Ovary (tissue), 9 donors: Measurements from ENCODE around the gene ELAPOR1. TPM values are rescaled to one million over a fixed set of nuclear protein-coding genes. Genes with fewer than 3 reads are reported as not detected.

Source experiments
- DNase-seq, 5 donors: peaks; one replicate each; pipeline ENCODE4 v3.0.0-alpha.2; 2019 to 2020
- H3K27ac ChIP-seq, 2 donors: fragments of 200-600 bp; one replicate each; pipeline versions ENCODE4 v1.5.1 to v1.8.0; 2019 to 2022
- H3K27me3 ChIP-seq: fragments of 200-600 bp; one replicate; pipeline ENCODE4 v1.8.0; 2022
- H3K36me3 ChIP-seq: fragments of 200-600 bp; sonication (generic); one replicate; pipeline ENCODE4 v1.5.1; 2019
- H3K4me1 ChIP-seq: one replicate; pipeline ENCODE4 v1.8.1; 2013; ENCODE audit warnings: mild to moderate bottlenecking, moderate library complexity; ENCODE audit not compliant: insufficient read depth
- H3K4me3 ChIP-seq: fragments of 200-600 bp; sonication (generic); one replicate; pipeline ENCODE4 v1.5.1; 2017
- H3K9me3 ChIP-seq, 2 donors: fragments of 200-600 bp in 1 of 2; sonication (generic) in 1 of 2; one replicate each; pipeline versions ENCODE4 v1.5.1 to v1.8.1; 2013 to 2019; ENCODE audit warnings: mild to moderate bottlenecking in 1 of 2, moderate library complexity in 1 of 2
- EP300 ChIP-seq: sonication (generic); formaldehyde crosslinking; IDR thresholded peaks from one replicate; pipeline ENCODE4 v1.6.1; 2017; ENCODE audit warnings: antibody characterized with exemption
- POLR2A ChIP-seq: fragments of 450-650 bp; IDR thresholded peaks from one replicate; pipeline ENCODE4 v1.6.1; 2017; ENCODE audit warnings: antibody characterized with exemption, mild to moderate bottlenecking, moderate library complexity
- WGBS, 3 donors: extraction: QIAGEN DNeasy Blood & Tissue Kit in 1 of 3; methylation state at CpG; one replicate each; pipeline versions ENCODE4 v1.1.5 to v1.1.7; 2013 to 2017; 5-methylcytosine and 5-hydroxymethylcytosine counted together
- intact Hi-C, 4 donors: fragments of 100-400 bp; cut with DNase I; formaldehyde crosslinking; loops; one replicate each; pipeline versions ENCODE4 v1.11.0 to v1.15.1; 2022 to 2023
- polyA plus RNA-seq, 2 donors: library from polyadenylated mRNA; stranded (reverse); fragments of 200-250 nt in 1 of 2; fragments of 350-450 nt in 1 of 2; fragmentation: Illumina TruSeq in 1 of 2; extraction: RNeasy Lipid Tissue Mini Kit (QIAGEN cat#74804) in 1 of 2; gene quantifications; one replicate each; pipeline ENCODE4 v1.2.3, GENCODE V29; 2013 to 2014
- total RNA-seq, 7 donors: library from RNA; depleted of rRNA in 2 of 7; stranded (reverse); fragments of >200 nt in 2 of 7; fragmentation: NEBNext Ultra II Directional in 3 of 7; extraction: Animal tissue kit (Norgen Biotek cat#: 25700) in 3 of 7; gene quantifications; one replicate each; pipeline versions ENCODE4 v1.1.0 to v1.2.4, GENCODE V29; 2016 to 2023
- TF ChIP-seq, protein P1 (sequence below), 3 donors: fragments of 450-650 bp in 2 of 3; fragments of 200-600 bp in 1 of 3; IDR thresholded peaks; one replicate each; pipeline versions ENCODE4 v1.5.1 to v1.8.0; 2016 to 2022; ENCODE audit warnings: antibody characterized with exemption in 3 of 3, mild to moderate bottlenecking in 1 of 3
- donor health status: DM: no; HTN: no; CAD: no; lungs with moderate emphysema.
- donor health status: DM: no; HTN: no; CAD: no.
- donor health status: Bipolar disorder and iron deficiency.
- donor health status: DM: yes; HTN: yes; CAD: no.
- donor health status: DM: no; HTN: no; CAD: no.
- donor health status: DM: yes; HTN: yes; CAD: no.

ELAPOR1 gene
- total and polyA plus RNA-seq, 9 donors = 0.15 to 69.6 (median 1.9) TPM; not detected in 1

DNA sequence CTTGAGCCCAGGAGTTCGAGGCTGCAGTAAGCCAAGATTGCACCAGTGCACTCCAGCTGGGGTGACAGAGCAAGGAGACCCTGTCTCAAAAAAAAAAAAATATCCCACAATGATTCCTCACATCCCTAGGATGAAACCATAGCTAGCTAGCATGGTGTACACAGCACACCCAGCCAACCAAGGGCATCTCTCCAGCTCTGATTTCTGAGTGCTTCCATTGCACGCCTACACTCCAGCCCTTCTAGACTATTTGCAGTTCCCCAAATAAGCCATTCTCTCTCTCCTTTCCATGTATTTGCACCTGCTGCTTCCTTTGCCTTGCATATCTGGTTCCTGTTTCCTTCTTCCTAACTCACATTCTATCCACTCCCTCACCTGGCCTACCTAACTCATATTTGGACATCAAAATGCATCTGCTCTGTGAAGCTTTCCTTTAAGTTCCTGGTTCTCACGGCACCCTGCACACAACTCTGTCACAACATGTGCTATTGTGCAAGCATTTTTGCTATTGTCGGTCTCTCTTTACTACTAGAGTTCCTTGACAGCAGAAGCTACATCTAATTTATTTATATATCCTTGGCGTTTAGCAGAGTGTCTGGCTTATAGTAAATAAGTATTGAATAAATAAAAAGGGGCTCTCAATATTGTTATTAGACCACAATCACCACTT is 2.4 kb upstream of the ELAPOR1 start:
- Histone ChIP-seq H3K27ac (no peak overlapping the region), H3K9me3 (no peaks in the 10 kb centered on the region), H3K27me3 (no peaks in the 10 kb centered on the region), H3K4me1 (peaks cover 5% of the 10 kb centered on the region), H3K4me3 (no peak overlapping the region), H3K36me3 (no peaks in the 10 kb centered on the region)
- DNase-seq = no peak
- intact Hi-C loops = loop anchor here in 2 of 4 donors (10.0 kb wide), 3 partner anchors 87 to 153 kb away; partner anchors contain the start of gene CLCC1 (in 1 of the 2)
- TF ChIP-seq POLR2A = no peak
- TF ChIP-seq EP300 = no peak
- TF ChIP-seq, protein P1, sequence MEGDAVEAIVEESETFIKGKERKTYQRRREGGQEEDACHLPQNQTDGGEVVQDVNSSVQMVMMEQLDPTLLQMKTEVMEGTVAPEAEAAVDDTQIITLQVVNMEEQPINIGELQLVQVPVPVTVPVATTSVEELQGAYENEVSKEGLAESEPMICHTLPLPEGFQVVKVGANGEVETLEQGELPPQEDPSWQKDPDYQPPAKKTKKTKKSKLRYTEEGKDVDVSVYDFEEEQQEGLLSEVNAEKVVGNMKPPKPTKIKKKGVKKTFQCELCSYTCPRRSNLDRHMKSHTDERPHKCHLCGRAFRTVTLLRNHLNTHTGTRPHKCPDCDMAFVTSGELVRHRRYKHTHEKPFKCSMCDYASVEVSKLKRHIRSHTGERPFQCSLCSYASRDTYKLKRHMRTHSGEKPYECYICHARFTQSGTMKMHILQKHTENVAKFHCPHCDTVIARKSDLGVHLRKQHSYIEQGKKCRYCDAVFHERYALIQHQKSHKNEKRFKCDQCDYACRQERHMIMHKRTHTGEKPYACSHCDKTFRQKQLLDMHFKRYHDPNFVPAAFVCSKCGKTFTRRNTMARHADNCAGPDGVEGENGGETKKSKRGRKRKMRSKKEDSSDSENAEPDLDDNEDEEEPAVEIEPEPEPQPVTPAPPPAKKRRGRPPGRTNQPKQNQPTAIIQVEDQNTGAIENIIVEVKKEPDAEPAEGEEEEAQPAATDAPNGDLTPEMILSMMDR (IDR thresholded peaks at IDR 0.05) = no peak
- WGBS, 3 donors = 59 to 69% (median 61%) methylated on average over 5 of the region's 5 CpGs

DNA sequence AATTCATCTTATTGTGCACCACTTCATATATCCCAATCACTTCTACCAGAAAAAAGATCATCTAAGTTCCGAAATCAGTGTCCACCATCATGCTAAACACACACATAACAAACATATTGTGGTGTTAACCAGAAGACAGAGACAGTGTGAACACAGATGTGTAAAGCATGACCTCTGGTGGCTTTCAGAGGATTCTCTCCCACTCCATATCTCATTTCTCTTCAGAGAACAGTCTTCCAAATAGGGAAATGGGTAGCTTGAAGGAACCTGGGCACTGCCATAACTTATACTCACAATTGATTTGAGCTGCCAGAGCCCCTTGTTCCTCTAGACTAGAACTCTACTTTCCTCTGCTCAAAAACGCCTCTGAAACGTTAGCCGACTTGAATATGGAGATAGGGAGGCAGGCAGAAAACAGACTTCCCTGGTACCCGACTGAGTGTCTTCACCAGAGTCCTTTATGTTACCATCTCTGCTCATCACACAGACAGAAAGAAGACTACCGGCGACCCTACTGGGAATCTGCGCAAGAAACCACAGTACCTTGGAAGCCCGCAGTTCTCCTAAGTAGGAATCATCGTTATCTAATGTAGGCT is 1.8 kb upstream of the ELAPOR1 start:
- Histone ChIP-seq H3K9me3 (no peaks in the 10 kb centered on the region), H3K36me3 (no peaks in the 10 kb centered on the region), H3K27ac (no peak overlapping the region), H3K27me3 (no peaks in the 10 kb centered on the region), H3K4me1 (peaks cover 5% of the 10 kb centered on the region), H3K4me3 (no peak overlapping the region)
- WGBS, 3 donors = 17 to 20% (median 20%) methylated on average over 10 of the region's 10 CpGs
- intact Hi-C loops = loop anchor here in 2 of 4 donors (10.0 kb wide), 3 partner anchors 87 to 153 kb away; partner anchors contain the start of gene CLCC1 (in 1 of the 2)
- TF ChIP-seq POLR2A = no peak
- TF ChIP-seq EP300 = no peak
- TF ChIP-seq, protein P1 (IDR thresholded peaks at IDR 0.05) = no peak
- DNase-seq = no peak

DNA sequence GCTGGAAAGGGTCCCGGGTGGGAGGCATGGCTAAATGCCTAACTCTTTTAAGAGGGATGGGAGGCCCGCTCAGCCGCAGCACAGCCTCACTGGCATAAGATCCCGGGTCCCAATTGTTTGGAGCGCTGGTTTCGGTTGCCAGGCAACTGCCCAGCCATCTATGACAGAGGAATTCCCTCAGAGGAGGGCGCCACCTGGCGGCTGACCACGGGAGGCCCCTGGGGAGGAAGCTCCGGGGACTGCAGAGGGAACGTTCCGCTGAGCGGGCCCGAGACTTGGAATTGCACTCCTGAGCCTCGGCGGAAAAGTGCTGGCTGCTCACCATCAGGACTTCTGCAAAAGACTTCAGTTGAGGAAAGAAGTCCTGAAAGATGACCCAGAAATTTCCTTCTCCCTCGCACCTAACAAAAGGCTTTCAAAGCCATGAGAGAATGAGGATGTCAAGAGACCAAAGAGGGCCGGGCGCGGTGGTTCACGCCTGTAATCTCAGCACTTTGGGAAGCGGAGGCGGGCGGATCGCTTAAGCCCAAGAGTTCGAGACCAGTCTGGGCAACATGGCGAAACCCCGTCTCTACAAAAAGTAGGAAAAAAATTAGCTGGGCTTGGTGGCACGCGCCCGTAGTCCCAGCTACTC is 1.1 kb upstream of the ELAPOR1 start:
- peaks cover 5% of the 10 kb centered on the region for H3K4me1 ChIP-seq
- peak; percentile 86 to 94 (median 89) for DNase-seq
- H3K9me3 ChIP-seq = no peaks in the 10 kb centered on the region
- H3K4me3 ChIP-seq = peak overlapping the region; percentile 2
- intact Hi-C loops = loop anchor here in 2 of 4 donors (10.0 kb wide), 3 partner anchors 88 to 152 kb away; partner anchors contain the start of gene CLCC1 (in 1 of the 2)
- no peaks in the 10 kb centered on the region for H3K36me3 ChIP-seq
- no peak overlapping the region for H3K27ac ChIP-seq
- no peaks in the 10 kb centered on the region for H3K27me3 ChIP-seq
- 6 to 11% (median 8%) methylated on average over 30 to 31 of the region's 31 CpGs for WGBS, 3 donors
- TF ChIP-seq, protein P1 (IDR thresholded peaks at IDR 0.05) = peak; percentile 68 to 79 (median 70)
- TF ChIP-seq POLR2A (no peak), EP300 (no peak)

DNA sequence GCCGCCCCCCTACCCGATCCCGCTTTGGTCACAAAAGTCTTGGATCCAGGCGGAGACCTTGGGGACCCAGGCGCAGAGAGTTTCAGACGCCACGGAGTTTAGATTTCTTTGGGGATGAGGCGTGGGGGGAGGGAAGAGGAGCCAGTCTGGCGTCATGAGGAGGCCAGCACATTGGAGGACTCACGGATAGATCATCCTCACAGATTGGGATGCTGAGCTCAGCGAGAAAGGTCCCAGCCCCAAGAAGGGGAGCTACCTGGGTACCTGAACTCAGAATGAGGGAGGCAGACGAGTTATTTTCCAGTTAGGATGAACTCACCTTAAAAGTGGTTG is 393 bp downstream of the ELAPOR1 start:
- H3K4me1 ChIP-seq = peaks cover 5% of the 10 kb centered on the region
- H3K9me3 ChIP-seq = no peaks in the 10 kb centered on the region
- no peak for TF ChIP-seq EP300
- TF ChIP-seq, protein P1 (IDR thresholded peaks at IDR 0.05) = no peak
- no peak for TF ChIP-seq POLR2A
- WGBS, 3 donors = 4 to 9% (median 6%) methylated on average over 12 of the region's 12 CpGs
- H3K27me3 ChIP-seq = no peaks in the 10 kb centered on the region
- no peaks in the 10 kb centered on the region for H3K36me3 ChIP-seq
- intact Hi-C loops = loop anchor here in 2 of 4 donors (10.0 kb wide), 3 partner anchors 90 to 150 kb away; partner anchors contain the start of gene CLCC1 (in 1 of the 2)
- H3K4me3 ChIP-seq = peak overlapping the region; percentile 24
- no peak overlapping the region for H3K27ac ChIP-seq
- no peak for DNase-seq
